Hindlimb muscle (tissue), 1 donor: ENCODE results near the gene ITPR2. TPM values are rescaled to one million over a fixed set of nuclear protein-coding genes. Genes with fewer than 3 reads are reported as not detected.
"Not testable (repeated sequence)": the region's sequence is repeated elsewhere in the genome, so short reads cannot be mapped to it uniquely, and the experiment has no call there.

Experiments used
- DNase-seq: peaks from one replicate; pipeline ENCODE4 v3.0.0-alpha.2; 2013
- polyA plus RNA-seq: library from polyadenylated mRNA; unstranded; fragments of 120-200 nt; gene quantifications from one replicate; pipeline ENCODE4 v1.2.1, GENCODE V29; 2013; ENCODE audit not compliant: insufficient read length

Gene ITPR2
- polyA plus RNA-seq, 1 donor = 3.8 TPM

GRCh38 chr12:26729137-26729671 lies 103.8 kb downstream of the ITPR2 start:
- DNase-seq = not testable (repeated sequence)

GRCh38 chr12:26728205-26729050 lies 104.6 kb downstream of the ITPR2 start:
- DNase-seq = no peak

GRCh38 chr12:26727482-26728204 lies 105.4 kb downstream of the ITPR2 start:
- no peak for DNase-seq

DNA sequence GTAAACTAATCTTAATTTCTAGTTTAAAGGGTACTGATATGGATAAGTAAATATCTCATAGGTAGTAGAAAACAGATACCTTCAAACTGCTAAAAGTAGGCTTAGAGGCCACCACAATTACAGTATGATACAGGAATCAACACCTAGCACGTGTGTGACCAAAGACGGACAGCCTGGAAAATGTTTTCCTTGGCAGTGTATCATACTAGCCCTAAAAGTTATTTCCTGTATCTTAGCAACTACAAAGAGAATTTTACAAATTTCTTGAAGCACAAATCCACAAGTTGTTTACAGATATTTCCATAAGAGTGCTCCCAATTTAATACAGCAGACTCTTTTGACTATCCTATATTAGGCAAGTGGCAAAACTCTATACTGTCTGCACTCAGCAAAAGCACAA lies 106.0 kb downstream of the ITPR2 start:
- DNase-seq = no peak

GRCh38 chr12:26725276-26725916 lies 107.6 kb downstream of the ITPR2 start:
- DNase-seq = no peak

DNA sequence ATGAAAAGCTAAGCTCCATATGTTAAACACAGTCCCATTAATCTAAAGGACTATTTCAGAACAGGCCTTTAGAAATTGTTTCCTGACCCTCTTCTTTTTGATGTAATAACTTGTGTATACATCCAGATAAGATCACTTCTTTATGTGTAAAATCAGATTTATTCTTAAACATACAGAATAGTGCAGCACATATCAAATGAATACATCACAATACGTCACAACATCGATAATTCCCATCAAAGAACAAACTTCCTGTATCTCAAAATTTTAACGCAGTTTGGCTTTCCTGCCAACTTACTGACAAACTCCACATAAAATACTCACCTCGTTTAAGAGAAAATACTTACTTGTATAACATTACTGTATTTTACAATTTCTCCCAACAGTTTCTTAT lies 108.7 kb downstream of the ITPR2 start:
- no peak for DNase-seq

- DNase-seq = no peak
Observed at GRCh38 chr12:26723379-26724308, 109.3 kb downstream of the ITPR2 start.

DNA sequence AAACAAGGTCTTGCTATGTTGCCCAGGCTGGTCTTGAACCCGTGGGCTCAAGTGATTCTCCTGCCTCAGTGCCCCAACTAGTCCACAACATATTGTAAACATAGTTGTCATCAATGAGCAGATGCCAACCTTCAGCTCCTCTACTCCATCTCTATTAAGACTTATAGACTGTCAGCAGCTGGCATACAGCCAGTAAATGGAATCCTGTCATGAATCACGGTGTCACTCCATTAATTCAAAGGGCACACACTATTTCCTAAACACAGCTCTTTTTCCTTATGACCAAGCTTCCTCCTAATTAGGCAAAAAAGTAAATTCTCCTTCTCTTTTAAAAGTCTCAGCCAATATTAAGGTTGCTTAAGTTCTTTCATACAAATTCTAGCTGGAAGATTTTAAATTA lies 111.2 kb downstream of the ITPR2 start:
- DNase-seq = no peak

- no peak for DNase-seq
Observed at GRCh38 chr12:26719852-26720251, 113.1 kb downstream of the ITPR2 start.

- DNase-seq = no peak
Observed at GRCh38 chr12:26717757-26718156, 115.2 kb downstream of the ITPR2 start.

DNA sequence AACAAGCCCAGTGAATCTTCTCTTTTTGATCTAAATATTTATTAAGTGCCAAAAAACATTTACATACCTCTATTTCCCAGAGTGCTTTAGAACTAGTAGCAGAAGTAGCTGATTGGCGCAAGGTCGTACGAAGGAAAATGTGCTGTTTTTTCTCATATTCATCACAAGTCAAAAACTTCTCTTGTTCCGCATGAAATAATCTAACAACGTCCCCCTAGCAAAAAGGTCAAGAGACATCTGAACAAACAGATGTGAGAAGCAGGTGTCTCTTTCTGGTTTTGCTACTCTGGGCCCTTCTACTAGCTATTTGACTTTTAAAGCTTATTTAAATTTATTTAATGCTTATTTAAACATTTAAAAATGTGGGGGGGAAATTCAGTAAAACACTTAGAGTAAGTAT lies 117.8 kb downstream of the ITPR2 start:
- no peak for DNase-seq

- DNase-seq = no peak
Observed at GRCh38 chr12:26713885-26714383, 119.1 kb downstream of the ITPR2 start.

DNA sequence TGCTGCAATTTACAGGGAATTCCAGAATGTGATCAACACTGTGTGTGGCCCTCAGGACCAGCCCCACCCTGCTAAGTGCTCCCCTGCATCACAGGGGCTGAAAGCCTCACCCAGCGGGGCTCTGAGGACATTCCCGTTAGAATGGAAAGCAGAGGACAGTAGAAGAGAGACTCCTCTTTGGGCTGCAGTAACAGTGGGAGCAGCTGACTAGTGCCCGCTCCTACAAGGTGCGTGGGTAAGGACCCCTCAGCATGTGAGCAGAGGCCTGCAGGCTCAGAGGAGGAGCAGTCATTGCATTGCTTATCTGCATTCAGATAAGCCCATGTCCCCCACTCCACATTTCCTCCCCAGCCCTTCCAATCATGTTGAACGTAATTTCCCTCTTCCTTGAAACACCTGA lies 120.1 kb downstream of the ITPR2 start:
- DNase-seq = no peak

- no peak for DNase-seq
Observed at GRCh38 chr12:26711569-26711968, 121.4 kb downstream of the ITPR2 start.

DNA sequence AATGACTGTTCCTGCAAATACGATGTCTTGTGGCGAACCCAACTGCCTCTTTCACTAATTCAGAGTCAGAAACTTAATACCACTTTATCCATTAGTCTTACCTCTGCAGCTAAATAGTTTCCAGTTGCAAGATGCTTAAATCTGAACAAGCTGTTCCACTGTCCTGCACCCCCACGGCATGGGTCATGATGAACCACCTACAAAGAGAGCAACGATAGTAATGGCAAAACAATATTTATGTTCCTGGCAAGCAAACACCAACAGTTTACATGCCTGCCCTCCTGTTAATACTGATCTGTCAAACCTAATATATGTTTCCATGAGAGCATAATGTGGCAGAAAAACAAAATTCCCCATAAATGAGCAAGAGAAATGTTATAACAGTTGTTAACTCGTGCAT lies 121.9 kb downstream of the ITPR2 start:
- no peak for DNase-seq

DNA sequence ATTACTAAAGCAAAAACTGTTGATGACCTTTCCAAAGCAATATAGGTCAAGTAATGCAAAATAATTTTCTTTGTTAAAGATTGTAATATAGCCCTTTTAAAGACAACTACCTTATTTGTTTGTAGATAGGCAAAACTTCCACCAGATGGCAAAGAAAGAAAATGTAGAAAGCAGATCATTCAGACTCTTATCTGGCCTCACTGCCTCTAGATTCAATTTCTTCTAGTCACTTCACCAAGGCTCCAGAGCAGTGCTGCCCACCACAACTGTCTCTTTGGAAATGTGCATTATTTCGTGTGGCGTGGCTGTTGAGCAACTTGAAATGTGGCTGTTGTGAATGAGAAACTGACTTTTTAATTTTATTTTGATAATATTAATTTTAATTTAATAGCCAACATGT lies 127.1 kb downstream of the ITPR2 start:
- no peak for DNase-seq

DNA sequence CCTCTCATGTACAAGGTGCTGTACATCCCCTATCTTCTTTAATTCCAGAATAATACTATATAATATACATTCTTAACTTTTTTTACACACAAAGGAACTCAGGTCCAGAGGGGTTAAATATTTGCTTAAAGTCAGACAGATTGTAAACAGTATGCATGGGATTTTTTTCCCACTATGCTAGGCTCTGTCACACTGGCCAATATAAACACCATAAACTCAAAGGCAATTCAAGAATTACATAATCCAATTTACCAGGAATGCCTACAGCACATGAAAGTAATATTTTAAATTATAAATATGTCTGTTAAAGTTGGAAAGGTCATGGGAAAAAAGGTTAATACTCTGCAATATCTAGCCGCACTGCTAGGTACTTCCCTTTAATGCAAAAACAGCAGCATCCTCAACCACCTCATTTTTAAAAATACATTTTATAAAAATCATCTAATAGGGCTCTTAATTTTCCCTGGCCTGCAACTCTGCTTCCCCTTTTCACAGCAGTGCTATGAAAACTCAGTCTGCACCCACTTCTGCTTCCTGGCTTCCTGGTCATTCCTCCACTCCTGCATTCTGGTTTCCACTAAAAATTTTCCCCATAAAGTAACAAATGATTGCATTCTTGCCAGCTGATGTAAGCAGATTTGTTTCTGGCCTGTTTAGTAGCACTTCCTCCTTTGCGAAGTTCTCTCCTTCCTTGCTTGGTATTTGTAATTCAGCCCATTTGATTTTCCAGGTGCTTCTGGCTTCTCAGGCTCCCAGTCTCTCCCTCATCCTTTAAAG lies 128.1 kb downstream of the ITPR2 start:
- DNase-seq = no peak

GRCh38 chr12:26704214-26704613 lies 128.8 kb downstream of the ITPR2 start:
- no peak for DNase-seq

GRCh38 chr12:26702741-26703140 lies 130.3 kb downstream of the ITPR2 start:
- DNase-seq = no peak

- DNase-seq = no peak
Observed at GRCh38 chr12:26701604-26702215, 131.3 kb downstream of the ITPR2 start.

GRCh38 chr12:26700430-26700829 lies 132.6 kb downstream of the ITPR2 start:
- no peak for DNase-seq
